HEK293 (cell line): Measurements from ENCODE around the gene MON2.
A peak's percentile ranks its signal among the peaks of the same experiment; 100 is the strongest.

Experiments used
- CTCF ChIA-PET: fragments of 350-600 bp; formaldehyde crosslinking; extraction: SDS; loops from one replicate; lab custom pipeline; 2021; ENCODE audit warnings: antibody characterized with exemption; lab: Yijun Ruan, JAX
- POLR2A ChIA-PET: fragments of 300-600 bp; formaldehyde crosslinking; extraction: SDS; loops from one replicate; lab custom pipeline; 2020; ENCODE audit warnings: antibody characterized with exemption, inconsistent platforms; lab: Yijun Ruan, JAX
- H3K27ac ChIP-seq: fragments of 200-500 bp; sonication (Bioruptor generic); 2 replicates; pipeline ENCODE4 v1.5.1; 2014; ENCODE audit warnings: low read depth, low read length, control low read depth, inconsistent platforms; ENCODE audit errors: extremely low read depth
- H3K36me3 ChIP-seq, 2 experiments: fragments of 200-500 bp in 1 of 2; sonication (Bioruptor generic) in 1 of 2; 1 replicate in 1 of 2; 2 replicates in 1 of 2; pipeline ENCODE4 v1.5.1; 2014 to 2017; ENCODE audit warnings: inconsistent platforms in 2 of 2, low read length in 2 of 2; ENCODE audit not compliant: control insufficient read depth in 2 of 2, insufficient read depth in 1 of 2
- H3K4me1 ChIP-seq: fragments of 200-500 bp; sonication (Bioruptor generic); 2 replicates; pipeline ENCODE4 v1.5.1; 2014; ENCODE audit warnings: mild to moderate bottlenecking, low read length, inconsistent platforms; ENCODE audit not compliant: control insufficient read depth, insufficient read depth
- H3K4me3 ChIP-seq: 2 replicates; pipeline ENCODE4 v1.5.1; 2011; ENCODE audit warnings: low read depth, mild to moderate bottlenecking, control low read depth, low read length, moderate library complexity
- H3K9me3 ChIP-seq: fragments of 200-500 bp; sonication (Bioruptor generic); 2 replicates; pipeline ENCODE4 v1.5.1; 2014; ENCODE audit warnings: low read depth, low read length, inconsistent platforms; ENCODE audit not compliant: control insufficient read depth, insufficient read depth
- BCL11A ChIP-seq: fragments of 450-650 bp; formaldehyde crosslinking; IDR thresholded peaks from 2 replicates; pipeline ENCODE4 v1.5.1; 2016; ENCODE audit warnings: low read depth, missing biosample characterization, missing genetic modification characterization
- KLF9 ChIP-seq: fragments of 450-650 bp; formaldehyde crosslinking; IDR thresholded peaks from 2 replicates; pipeline ENCODE4 v1.5.1; 2016; ENCODE audit warnings: missing biosample characterization, missing genetic modification characterization, low read depth
- MEIS1 ChIP-seq: sonication (generic); formaldehyde crosslinking; IDR thresholded peaks from 2 replicates; pipeline ENCODE4 v1.8.1; 2022; ENCODE audit warnings: missing genetic modification reagents, mild to moderate bottlenecking, borderline replicate concordance
- SP2 ChIP-seq: fragments of 450-650 bp; formaldehyde crosslinking; IDR thresholded peaks from 2 replicates; pipeline ENCODE4 v1.5.1; 2016; ENCODE audit warnings: missing biosample characterization, missing genetic modification characterization
- SP3 ChIP-seq: fragments of 450-650 bp; formaldehyde crosslinking; IDR thresholded peaks from 2 replicates; pipeline ENCODE4 v1.5.1; 2016; ENCODE audit warnings: missing biosample characterization, missing genetic modification characterization
- ZBTB20 ChIP-seq: fragments of 450-650 bp; formaldehyde crosslinking; IDR thresholded peaks from 2 replicates; pipeline ENCODE4 v1.5.1; 2016; ENCODE audit warnings: missing biosample characterization, missing genetic modification characterization
- ZNF239 ChIP-seq: fragments of 450-650 bp; formaldehyde crosslinking; IDR thresholded peaks from 2 replicates; pipeline ENCODE4 v1.5.1; 2016; ENCODE audit warnings: missing biosample characterization, missing genetic modification characterization
- ZNF280D ChIP-seq: fragments of 450-650 bp; formaldehyde crosslinking; IDR thresholded peaks from 2 replicates; pipeline ENCODE4 v1.5.1; 2016; ENCODE audit warnings: missing biosample characterization, missing genetic modification characterization
- ZNF366 ChIP-seq: fragments of 450-650 bp; formaldehyde crosslinking; conservative IDR thresholded peaks from 2 replicates; pipeline ENCODE4 v1.5.1; 2016; ENCODE audit warnings: missing biosample characterization, missing genetic modification characterization
- ZNF37A ChIP-seq: fragments of 450-650 bp; IDR thresholded peaks from 2 replicates; pipeline ENCODE4 v1.5.1; 2018; ENCODE audit warnings: missing biosample characterization, missing genetic modification characterization
- ZNF394 ChIP-seq: fragments of 450-650 bp; formaldehyde crosslinking; IDR thresholded peaks from 2 replicates; pipeline ENCODE4 v1.5.1; 2016; ENCODE audit warnings: missing biosample characterization, missing genetic modification characterization, mild to moderate bottlenecking, moderate library complexity, borderline replicate concordance
- ZNF600 ChIP-seq: fragments of 450-650 bp; formaldehyde crosslinking; IDR thresholded peaks from 2 replicates; pipeline ENCODE4 v1.5.1; 2016; ENCODE audit warnings: missing biosample characterization, missing genetic modification characterization
- ZNF610 ChIP-seq: fragments of 450-650 bp; formaldehyde crosslinking; IDR thresholded peaks from 2 replicates; pipeline ENCODE4 v1.5.1; 2016; ENCODE audit warnings: missing biosample characterization, missing genetic modification characterization, borderline replicate concordance
- ZNF654 ChIP-seq: fragments of 450-650 bp; formaldehyde crosslinking; IDR thresholded peaks from 2 replicates; pipeline ENCODE4 v1.5.1; 2016; ENCODE audit warnings: low read depth, missing biosample characterization, missing genetic modification characterization
- ZSCAN30 ChIP-seq: fragments of 450-650 bp; IDR thresholded peaks from 2 replicates; pipeline ENCODE4 v1.5.1; 2018; ENCODE audit warnings: missing biosample characterization, mild to moderate bottlenecking, missing genetic modification characterization, moderate library complexity
- TF ChIP-seq, protein P1 (sequence below): fragments of 450-650 bp; formaldehyde crosslinking; IDR thresholded peaks from 2 replicates; pipeline ENCODE4 v1.5.1; 2016; ENCODE audit warnings: missing biosample characterization, missing genetic modification characterization
- TF ChIP-seq, protein P2 (sequence below): fragments of 450-650 bp; formaldehyde crosslinking; IDR thresholded peaks from 2 replicates; pipeline ENCODE4 v1.5.1; 2016; ENCODE audit warnings: missing biosample characterization, missing genetic modification characterization
- TF ChIP-seq, protein P3 (sequence below): fragments of 450-650 bp; formaldehyde crosslinking; IDR thresholded peaks from 2 replicates; pipeline ENCODE4 v1.5.1; 2017; ENCODE audit warnings: missing biosample characterization, missing genetic modification characterization
- TF ChIP-seq, protein P4 (sequence below): fragments of 450-650 bp; formaldehyde crosslinking; IDR thresholded peaks from 2 replicates; pipeline ENCODE4 v1.5.1; 2016; ENCODE audit warnings: missing biosample characterization, missing genetic modification characterization

Gene MON2

DNA sequence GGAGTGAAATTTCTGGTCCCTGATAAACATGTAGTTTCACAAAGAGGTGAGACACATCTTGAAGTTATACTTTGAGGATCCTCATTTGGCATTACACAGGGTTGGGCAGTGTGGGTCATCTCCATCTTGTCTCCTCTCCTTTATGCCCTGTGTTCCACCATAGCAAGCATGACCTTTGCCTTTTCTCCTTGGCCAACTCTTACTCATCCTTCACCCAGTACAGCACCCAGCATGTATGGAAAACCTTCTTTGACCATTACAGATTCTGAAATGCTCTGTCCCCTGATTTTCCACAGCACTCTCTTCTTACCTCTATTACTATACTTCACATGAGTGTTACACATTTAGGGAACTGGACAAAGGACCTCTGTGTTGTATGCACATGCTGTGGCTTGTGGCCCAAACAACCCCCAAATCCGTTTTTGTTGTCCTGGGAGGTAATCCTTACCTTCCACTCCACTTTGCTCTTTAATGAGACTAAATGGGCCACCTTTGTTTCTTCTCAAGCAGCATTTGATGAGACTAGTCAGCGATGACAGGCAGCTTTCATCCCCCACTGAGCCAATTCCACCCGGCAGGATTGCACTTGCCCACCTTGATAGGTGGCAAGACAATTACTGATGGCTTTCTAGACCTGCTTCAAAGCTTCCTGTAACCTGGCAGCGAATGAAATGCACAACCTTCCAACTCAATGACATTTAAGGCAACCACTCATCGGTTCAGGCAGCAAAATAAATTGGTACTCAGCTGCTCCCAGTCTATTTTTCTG, 163.5 kb downstream of the MON2 start:
- Histone ChIP-seq H3K4me3 (no peak overlapping the region), H3K27ac (no peak overlapping the region)
- CTCF ChIA-PET: interaction anchor here (0.6 to 0.8 kb wide), 3 partner anchors 192 to 420 kb away, joined by 3 read pairs; no protein-coding TSS in a partner anchor

GRCh38 chr12:62631471-62632410, 165.1 kb downstream of the MON2 start:
- Histone ChIP-seq H3K9me3 (no peaks in the 10 kb centered on the region), H3K4me1 (no peaks in the 10 kb centered on the region; the same call in 1 of the 2 replicates), H3K27ac (peak overlapping the region; percentile 40; the same call in 1 of the 2 replicates), H3K4me3 (peak overlapping the region; percentile 23), H3K36me3 (no peaks in the 10 kb centered on the region)
- ChIA-PET POLR2A (no interaction called here), CTCF (interaction anchor here (0.7 to 1.6 kb wide), 2 partner anchors 152 to 437 kb away, joined by 3 to 5 read pairs; no protein-coding TSS in a partner anchor)
- TF ChIP-seq SP2 (tag by site-specific recombination): peak; percentile 76
- TF ChIP-seq, protein P1, sequence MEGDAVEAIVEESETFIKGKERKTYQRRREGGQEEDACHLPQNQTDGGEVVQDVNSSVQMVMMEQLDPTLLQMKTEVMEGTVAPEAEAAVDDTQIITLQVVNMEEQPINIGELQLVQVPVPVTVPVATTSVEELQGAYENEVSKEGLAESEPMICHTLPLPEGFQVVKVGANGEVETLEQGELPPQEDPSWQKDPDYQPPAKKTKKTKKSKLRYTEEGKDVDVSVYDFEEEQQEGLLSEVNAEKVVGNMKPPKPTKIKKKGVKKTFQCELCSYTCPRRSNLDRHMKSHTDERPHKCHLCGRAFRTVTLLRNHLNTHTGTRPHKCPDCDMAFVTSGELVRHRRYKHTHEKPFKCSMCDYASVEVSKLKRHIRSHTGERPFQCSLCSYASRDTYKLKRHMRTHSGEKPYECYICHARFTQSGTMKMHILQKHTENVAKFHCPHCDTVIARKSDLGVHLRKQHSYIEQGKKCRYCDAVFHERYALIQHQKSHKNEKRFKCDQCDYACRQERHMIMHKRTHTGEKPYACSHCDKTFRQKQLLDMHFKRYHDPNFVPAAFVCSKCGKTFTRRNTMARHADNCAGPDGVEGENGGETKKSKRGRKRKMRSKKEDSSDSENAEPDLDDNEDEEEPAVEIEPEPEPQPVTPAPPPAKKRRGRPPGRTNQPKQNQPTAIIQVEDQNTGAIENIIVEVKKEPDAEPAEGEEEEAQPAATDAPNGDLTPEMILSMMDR: peak; percentile 83; the same call in 1 of the 2 replicates
- peak; percentile 85; the same call in 1 of the 2 replicates for TF ChIP-seq ZNF610
- TF ChIP-seq, protein P2, sequence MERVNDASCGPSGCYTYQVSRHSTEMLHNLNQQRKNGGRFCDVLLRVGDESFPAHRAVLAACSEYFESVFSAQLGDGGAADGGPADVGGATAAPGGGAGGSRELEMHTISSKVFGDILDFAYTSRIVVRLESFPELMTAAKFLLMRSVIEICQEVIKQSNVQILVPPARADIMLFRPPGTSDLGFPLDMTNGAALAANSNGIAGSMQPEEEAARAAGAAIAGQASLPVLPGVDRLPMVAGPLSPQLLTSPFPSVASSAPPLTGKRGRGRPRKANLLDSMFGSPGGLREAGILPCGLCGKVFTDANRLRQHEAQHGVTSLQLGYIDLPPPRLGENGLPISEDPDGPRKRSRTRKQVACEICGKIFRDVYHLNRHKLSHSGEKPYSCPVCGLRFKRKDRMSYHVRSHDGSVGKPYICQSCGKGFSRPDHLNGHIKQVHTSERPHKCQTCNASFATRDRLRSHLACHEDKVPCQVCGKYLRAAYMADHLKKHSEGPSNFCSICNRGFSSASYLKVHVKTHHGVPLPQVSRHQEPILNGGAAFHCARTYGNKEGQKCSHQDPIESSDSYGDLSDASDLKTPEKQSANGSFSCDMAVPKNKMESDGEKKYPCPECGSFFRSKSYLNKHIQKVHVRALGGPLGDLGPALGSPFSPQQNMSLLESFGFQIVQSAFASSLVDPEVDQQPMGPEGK: peak; percentile 91
- TF ChIP-seq ZNF394: peak; percentile 90
- 0 out of 2 replicates have a peak, but pooled peaks have one; percentile 39 for TF ChIP-seq BCL11A (tag by site-specific recombination)
- TF ChIP-seq, protein P3, sequence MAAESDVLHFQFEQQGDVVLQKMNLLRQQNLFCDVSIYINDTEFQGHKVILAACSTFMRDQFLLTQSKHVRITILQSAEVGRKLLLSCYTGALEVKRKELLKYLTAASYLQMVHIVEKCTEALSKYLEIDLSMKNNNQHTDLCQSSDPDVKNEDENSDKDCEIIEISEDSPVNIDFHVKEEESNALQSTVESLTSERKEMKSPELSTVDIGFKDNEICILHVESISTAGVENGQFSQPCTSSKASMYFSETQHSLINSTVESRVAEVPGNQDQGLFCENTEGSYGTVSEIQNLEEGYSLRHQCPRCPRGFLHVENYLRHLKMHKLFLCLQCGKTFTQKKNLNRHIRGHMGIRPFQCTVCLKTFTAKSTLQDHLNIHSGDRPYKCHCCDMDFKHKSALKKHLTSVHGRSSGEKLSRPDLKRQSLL (tag by site-specific recombination): 0 out of 2 replicates have a peak, but pooled peaks have one; percentile 23
- peak; percentile 92 for TF ChIP-seq ZNF600 (tag by site-specific recombination)
- no peak for TF ChIP-seq ZNF654

More for the DNA sequence above, 163.5 kb downstream of the MON2 start:
- TF ChIP-seq ZNF37A (tag by site-specific recombination) (no peak), ZNF366 (tag by site-specific recombination) (no peak), ZNF280D (tag by site-specific recombination) (no peak), ZSCAN30 (tag by site-specific recombination) (no peak), MEIS1 (no peak), SP3 (tag by site-specific recombination) (no peak), ZNF239 (tag by site-specific recombination) (no peak), ZBTB20 (tag by site-specific recombination) (no peak), KLF9 (tag by site-specific recombination) (no peak)
- TF ChIP-seq, protein P4, sequence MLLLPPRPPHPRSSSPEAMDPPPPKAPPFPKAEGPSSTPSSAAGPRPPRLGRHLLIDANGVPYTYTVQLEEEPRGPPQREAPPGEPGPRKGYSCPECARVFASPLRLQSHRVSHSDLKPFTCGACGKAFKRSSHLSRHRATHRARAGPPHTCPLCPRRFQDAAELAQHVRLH: no peak
- TF ChIP-seq, protein P3 (tag by site-specific recombination): no peak
- TF ChIP-seq, all 188 proteins: peak for 0
- Histone ChIP-seq H3K9me3 (no peaks in the 10 kb centered on the region), H3K36me3 (no peaks in the 10 kb centered on the region), H3K4me1 (no peaks in the 10 kb centered on the region; the same call in 1 of the 2 replicates)
- POLR2A ChIA-PET: no interaction called here
